ENCODE results near the gene BCL6B. TPM values are rescaled to one million over a fixed set of nuclear protein-coding genes. Genes with fewer than 3 reads are reported as not detected.
A peak's percentile ranks its signal among the peaks of the same experiment; 100 is the strongest.
"Not testable (repeated sequence)": the region's sequence is repeated elsewhere in the genome, so short reads cannot be mapped to it uniquely, and the experiment has no call there.

The BCL6B gene
- total and polyA plus RNA-seq, 2 of the 4 experiments (the other 2 are of a cell fraction): not detected

- H3K9me3 ChIP-seq (ENCODE audit: control insufficient read depth, insufficient read depth, low read length); H3K4ac ChIP-seq (ENCODE audit: low read depth, low read length); H3K79me1 ChIP-seq (ENCODE audit: low read depth in 1 of 2, low read length in 2 of 2); H3K4me3 ChIP-seq (ENCODE audit: insufficient read depth, low read depth, low read length); H3K9ac ChIP-seq (ENCODE audit: low read depth, low read length); H3K36me3 ChIP-seq (ENCODE audit: control insufficient read depth, insufficient read depth, low read length); H3K9me1 ChIP-seq (ENCODE audit: insufficient read depth, low read length); DNase-seq; H3K18ac ChIP-seq (ENCODE audit: low read depth, low read length); H2AK9ac ChIP-seq (replicated peaks; ENCODE audit: low read depth, low read length, poor library complexity); H2BK120ac ChIP-seq (ENCODE audit: low read depth, low read length); BruUV-seq (replicated peaks); H4K20me1 ChIP-seq (ENCODE audit: insufficient read depth, low read length); H2BK5ac ChIP-seq (ENCODE audit: low read depth, low read length, poor library complexity, severe bottlenecking); ATAC-seq (ENCODE audit: low read depth); H2BK20ac ChIP-seq (ENCODE audit: low read depth, low read length); H4K5ac ChIP-seq (ENCODE audit: low read depth, low read length); H3K14ac ChIP-seq (replicated peaks; ENCODE audit: low read depth, low read length); H4K91ac ChIP-seq (ENCODE audit: insufficient read depth, low read depth, low read length); H4K8ac ChIP-seq (ENCODE audit: low read depth in 2 of 2, low read length in 2 of 2); H3K23ac ChIP-seq (ENCODE audit: low read depth, low read length); H3K56ac ChIP-seq (ENCODE audit: extremely low read depth, insufficient read depth, low read length); H2BK15ac ChIP-seq (ENCODE audit: low read depth, low read length); dilution Hi-C loops (cut with HindIII; ENCODE audit: low sequenced_read_pairs, unreplicated experiment); POLR2A ChIA-PET (ENCODE audit: unreplicated experiment); H3K4me1 ChIP-seq (ENCODE audit: control insufficient read depth, insufficient read depth, low read length); H2AK5ac ChIP-seq (ENCODE audit: low read depth, low read length); H3K27ac ChIP-seq (ENCODE audit: insufficient read depth, low read length): not testable (repeated sequence)
- peaks cover 31% of the 10 kb centered on the region for H3K27me3 ChIP-seq (ENCODE audit: control insufficient read depth, insufficient read depth, low read length)
- H3K4me2 ChIP-seq (ENCODE audit: low read depth, low read length): peak overlapping the region; percentile 18
- 10% methylated on average over 2 of the region's 26 CpGs; no CpG with 5 or more reads in 1 of the 2 experiments for WGBS, 2 experiments (ENCODE audit: extremely low coverage in 2 of 2, insufficient read length in 1 of 2)
- CTCF ChIA-PET: interaction anchor here (1.0 to 2.6 kb wide), 7 partner anchors 32 to 249 kb away, joined by 4 to 21 read pairs (median 6); no protein-coding TSS in a partner anchor
- intact Hi-C loops (cut with micrococcal nuclease): loop anchor here (1.0 to 10.0 kb wide), 2 partner anchors 89 to 518 kb away; partner anchors contain the start of gene SENP3
- H2AFZ ChIP-seq (replicated peaks; ENCODE audit: low read length, poor library complexity): peak overlapping the region; percentile 77
- TF ChIP-seq MAFK (IDR thresholded peaks at IDR 0.05; ENCODE audit: low read depth, low read length) (peak; percentile 58), USF2 (IDR thresholded peaks at IDR 0.05; ENCODE audit: low read depth, low read length) (peak; percentile 40; the same call in 1 of the 2 replicates)
- in situ Hi-C loops (cut with MboI; ENCODE audit: low sequenced_read_pairs): loop anchor here (10.0 kb wide), 1 partner anchor 258 kb away; the partner anchor contains the start of gene EIF5A
Measured at GRCh38 chr17:7046725-7047397, 24.0 kb downstream of the BCL6B start.
